ENCODE results near the gene PICALM. TPM values are rescaled to one million over a fixed set of nuclear protein-coding genes. Genes with fewer than 3 reads are reported as not detected.
A peak's percentile ranks its signal among the peaks of the same experiment; 100 is the strongest.

Gene PICALM
- polyA plus RNA-seq, 4 donors = 88.8 to 155 (median 116) TPM

- no peaks in the 10 kb centered on the region for H3K27me3 ChIP-seq (ENCODE audit: control insufficient read depth in 3 of 3, insufficient read depth in 3 of 3, low read length in 3 of 3)
- peaks cover 0 to 20% (median 2%) of the 10 kb centered on the region in 3 donors for H3K4me1 ChIP-seq (ENCODE audit: control insufficient read depth in 3 of 3, insufficient read depth in 2 of 3, low read depth in 1 of 3, low read length in 2 of 3)
- H3K36me3 ChIP-seq (ENCODE audit: control insufficient read depth in 3 of 3, insufficient read depth in 2 of 3, low read depth in 1 of 3, low read length in 3 of 3) = no peaks in the 10 kb centered on the region
- H3K27ac ChIP-seq (ENCODE audit: low read depth in 1 of 3, low read length in 2 of 3) = peak overlapping the region in 1 of 3 donors; percentile 99
- no peak for DNase-seq
- H3K9me3 ChIP-seq (ENCODE audit: control insufficient read depth in 2 of 2, insufficient read depth in 1 of 2, low read depth in 1 of 2, low read length in 1 of 2) = no peaks in the 10 kb centered on the region
- H3K4me3 ChIP-seq (ENCODE audit: low read depth in 1 of 3, low read length in 3 of 3) = peak overlapping the region in 2 of 3 donors; percentile 98 to 100
- WGBS, 3 donors = 0 to 6% (median 1%) methylated on average over 3 of the region's 3 CpGs
- FAIRE-seq = no peak
Measured at GRCh38 chr11:86066033-86066432, 2.9 kb downstream of the PICALM start.

GRCh38 chr11:86064220-86064803 lies 4.6 kb downstream of the PICALM start:
- 39 to 53% (median 52%) methylated on average over 5 of the region's 5 CpGs for WGBS, 3 donors
- H3K36me3 ChIP-seq (ENCODE audit: control insufficient read depth in 3 of 3, insufficient read depth in 2 of 3, low read depth in 1 of 3, low read length in 3 of 3) = no peaks in the 10 kb centered on the region
- no peak for FAIRE-seq
- no peaks in the 10 kb centered on the region for H3K27me3 ChIP-seq (ENCODE audit: control insufficient read depth in 3 of 3, insufficient read depth in 3 of 3, low read length in 3 of 3)
- H3K4me3 ChIP-seq (ENCODE audit: low read depth in 1 of 3, low read length in 3 of 3) = no peak overlapping the region
- H3K27ac ChIP-seq (ENCODE audit: low read depth in 1 of 3, low read length in 2 of 3) = peak overlapping the region in 1 of 3 donors; percentile 49
- no peaks in the 10 kb centered on the region for H3K9me3 ChIP-seq (ENCODE audit: control insufficient read depth in 2 of 2, insufficient read depth in 1 of 2, low read depth in 1 of 2, low read length in 1 of 2)
- no peak for DNase-seq
- H3K4me1 ChIP-seq (ENCODE audit: control insufficient read depth in 3 of 3, insufficient read depth in 2 of 3, low read depth in 1 of 3, low read length in 2 of 3) = peaks cover 4 to 9% (median 4%) of the 10 kb centered on the region in 3 donors

GRCh38 chr11:86063536-86063935 lies 5.3 kb downstream of the PICALM start:
- Histone ChIP-seq H3K36me3 (ENCODE audit: control insufficient read depth in 3 of 3, insufficient read depth in 2 of 3, low read depth in 1 of 3, low read length in 3 of 3) (no peaks in the 10 kb centered on the region), H3K27ac (ENCODE audit: low read depth in 1 of 3, low read length in 2 of 3) (no peak overlapping the region), H3K4me1 (ENCODE audit: control insufficient read depth in 3 of 3, insufficient read depth in 2 of 3, low read depth in 1 of 3, low read length in 2 of 3) (peaks cover 4 to 9% (median 9%) of the 10 kb centered on the region in 3 donors), H3K9me3 (ENCODE audit: control insufficient read depth in 2 of 2, insufficient read depth in 1 of 2, low read depth in 1 of 2, low read length in 1 of 2) (no peaks in the 10 kb centered on the region), H3K27me3 (ENCODE audit: control insufficient read depth in 3 of 3, insufficient read depth in 3 of 3, low read length in 3 of 3) (no peaks in the 10 kb centered on the region), H3K4me3 (ENCODE audit: low read depth in 1 of 3, low read length in 3 of 3) (no peak overlapping the region)
- DNase-seq (no peak), FAIRE-seq (no peak)
- WGBS, 3 donors = 58 to 67% (median 66%) methylated on average over 1 of the region's 1 CpG

- 37 to 70% (median 50%) methylated on average over 3 of the region's 3 CpGs for WGBS, 3 donors
- Histone ChIP-seq H3K27ac (ENCODE audit: low read depth in 1 of 3, low read length in 2 of 3) (no peak overlapping the region), H3K4me1 (ENCODE audit: control insufficient read depth in 3 of 3, insufficient read depth in 2 of 3, low read depth in 1 of 3, low read length in 2 of 3) (peaks cover 4 to 12% (median 9%) of the 10 kb centered on the region in 3 donors), H3K4me3 (ENCODE audit: low read depth in 1 of 3, low read length in 3 of 3) (no peak overlapping the region), H3K27me3 (ENCODE audit: control insufficient read depth in 3 of 3, insufficient read depth in 3 of 3, low read length in 3 of 3) (no peaks in the 10 kb centered on the region), H3K36me3 (ENCODE audit: control insufficient read depth in 3 of 3, insufficient read depth in 2 of 3, low read depth in 1 of 3, low read length in 3 of 3) (no peaks in the 10 kb centered on the region), H3K9me3 (ENCODE audit: control insufficient read depth in 2 of 2, insufficient read depth in 1 of 2, low read depth in 1 of 2, low read length in 1 of 2) (no peaks in the 10 kb centered on the region)
- DNase-seq (peak in 1 of 2 donors; percentile 27), FAIRE-seq (no peak)
Measured at GRCh38 chr11:86062719-86063118, 6.2 kb downstream of the PICALM start.

- Histone ChIP-seq H3K4me1 (ENCODE audit: control insufficient read depth in 3 of 3, insufficient read depth in 2 of 3, low read depth in 1 of 3, low read length in 2 of 3) (peaks cover 4 to 12% (median 9%) of the 10 kb centered on the region in 3 donors), H3K27me3 (ENCODE audit: control insufficient read depth in 3 of 3, insufficient read depth in 3 of 3, low read length in 3 of 3) (no peaks in the 10 kb centered on the region), H3K4me3 (ENCODE audit: low read depth in 1 of 3, low read length in 3 of 3) (no peak overlapping the region)
Measured at GRCh38 chr11:86061483-86062205, 7.2 kb downstream of the PICALM start.

GRCh38 chr11:86060544-86060943 lies 8.3 kb downstream of the PICALM start:
- Histone ChIP-seq H3K27ac (ENCODE audit: low read depth in 1 of 3, low read length in 2 of 3) (no peak overlapping the region), H3K36me3 (ENCODE audit: control insufficient read depth in 3 of 3, insufficient read depth in 2 of 3, low read depth in 1 of 3, low read length in 3 of 3) (peaks cover 0 to 2% (median 0%) of the 10 kb centered on the region in 3 donors), H3K9me3 (ENCODE audit: control insufficient read depth in 2 of 2, insufficient read depth in 1 of 2, low read depth in 1 of 2, low read length in 1 of 2) (no peaks in the 10 kb centered on the region), H3K4me1 (ENCODE audit: control insufficient read depth in 3 of 3, insufficient read depth in 2 of 3, low read depth in 1 of 3, low read length in 2 of 3) (peaks cover 4 to 12% (median 9%) of the 10 kb centered on the region in 3 donors), H3K27me3 (ENCODE audit: control insufficient read depth in 3 of 3, insufficient read depth in 3 of 3, low read length in 3 of 3) (no peaks in the 10 kb centered on the region), H3K4me3 (ENCODE audit: low read depth in 1 of 3, low read length in 3 of 3) (no peak overlapping the region)
- no peak for FAIRE-seq
- DNase-seq = no peak

More at GRCh38 chr11:86061483-86062205, 7.2 kb downstream of the PICALM start:
- Histone ChIP-seq H3K27ac (ENCODE audit: low read depth in 1 of 3, low read length in 2 of 3) (peak overlapping the region in 1 of 3 donors; percentile 14), H3K36me3 (ENCODE audit: control insufficient read depth in 3 of 3, insufficient read depth in 2 of 3, low read depth in 1 of 3, low read length in 3 of 3) (peaks cover 0 to 2% (median 0%) of the 10 kb centered on the region in 3 donors), H3K9me3 (ENCODE audit: control insufficient read depth in 2 of 2, insufficient read depth in 1 of 2, low read depth in 1 of 2, low read length in 1 of 2) (no peaks in the 10 kb centered on the region)
- no peak for FAIRE-seq
- WGBS, 3 donors = 80 to 85% (median 82%) methylated on average over 11 of the region's 11 CpGs
- DNase-seq = no peak

- H3K36me3 ChIP-seq (ENCODE audit: control insufficient read depth in 3 of 3, insufficient read depth in 2 of 3, low read depth in 1 of 3, low read length in 3 of 3) = peaks cover 0 to 2% (median 0%) of the 10 kb centered on the region in 3 donors
- no peak overlapping the region for H3K4me3 ChIP-seq (ENCODE audit: low read depth in 1 of 3, low read length in 3 of 3)
- DNase-seq (no peak), FAIRE-seq (no peak)
- H3K4me1 ChIP-seq (ENCODE audit: control insufficient read depth in 3 of 3, insufficient read depth in 2 of 3, low read depth in 1 of 3, low read length in 2 of 3) = peaks cover 0 to 12% (median 4%) of the 10 kb centered on the region in 3 donors
- H3K27me3 ChIP-seq (ENCODE audit: control insufficient read depth in 3 of 3, insufficient read depth in 3 of 3, low read length in 3 of 3) = no peaks in the 10 kb centered on the region
- no peak overlapping the region for H3K27ac ChIP-seq (ENCODE audit: low read depth in 1 of 3, low read length in 2 of 3)
- H3K9me3 ChIP-seq (ENCODE audit: control insufficient read depth in 2 of 2, insufficient read depth in 1 of 2, low read depth in 1 of 2, low read length in 1 of 2) = no peaks in the 10 kb centered on the region
Measured at GRCh38 chr11:86058360-86058759, 10.5 kb downstream of the PICALM start.

GRCh38 chr11:86056351-86056854 lies 12.5 kb downstream of the PICALM start:
- Histone ChIP-seq H3K36me3 (ENCODE audit: control insufficient read depth in 3 of 3, insufficient read depth in 2 of 3, low read depth in 1 of 3, low read length in 3 of 3) (peaks cover 0 to 2% (median 0%) of the 10 kb centered on the region in 3 donors), H3K27ac (ENCODE audit: low read depth in 1 of 3, low read length in 2 of 3) (no peak overlapping the region), H3K4me3 (ENCODE audit: low read depth in 1 of 3, low read length in 3 of 3) (no peak overlapping the region), H3K9me3 (ENCODE audit: control insufficient read depth in 2 of 2, insufficient read depth in 1 of 2, low read depth in 1 of 2, low read length in 1 of 2) (no peaks in the 10 kb centered on the region), H3K4me1 (ENCODE audit: control insufficient read depth in 3 of 3, insufficient read depth in 2 of 3, low read depth in 1 of 3, low read length in 2 of 3) (peaks cover 0 to 12% (median 4%) of the 10 kb centered on the region in 3 donors), H3K27me3 (ENCODE audit: control insufficient read depth in 3 of 3, insufficient read depth in 3 of 3, low read length in 3 of 3) (no peaks in the 10 kb centered on the region)
- DNase-seq (no peak), FAIRE-seq (no peak)
- 71 to 86% (median 75%) methylated on average over 1 of the region's 1 CpG for WGBS, 3 donors
